GM21447 (cell line): ENCODE data around the gene EIF2A.
A peak's percentile ranks its signal among the peaks of the same experiment; 100 is the strongest.
"Not testable (repeated sequence)": the region's sequence is repeated elsewhere in the genome, so short reads cannot be mapped to it uniquely, and the experiment has no call there.

ENCODE experiments used
- ATAC-seq: cut with Tn5 transposase; IDR thresholded peaks from one replicate; pipeline ENCODE4 v1.9.1; 2021; ENCODE audit not compliant: unreplicated experiment

Gene EIF2A

DNA sequence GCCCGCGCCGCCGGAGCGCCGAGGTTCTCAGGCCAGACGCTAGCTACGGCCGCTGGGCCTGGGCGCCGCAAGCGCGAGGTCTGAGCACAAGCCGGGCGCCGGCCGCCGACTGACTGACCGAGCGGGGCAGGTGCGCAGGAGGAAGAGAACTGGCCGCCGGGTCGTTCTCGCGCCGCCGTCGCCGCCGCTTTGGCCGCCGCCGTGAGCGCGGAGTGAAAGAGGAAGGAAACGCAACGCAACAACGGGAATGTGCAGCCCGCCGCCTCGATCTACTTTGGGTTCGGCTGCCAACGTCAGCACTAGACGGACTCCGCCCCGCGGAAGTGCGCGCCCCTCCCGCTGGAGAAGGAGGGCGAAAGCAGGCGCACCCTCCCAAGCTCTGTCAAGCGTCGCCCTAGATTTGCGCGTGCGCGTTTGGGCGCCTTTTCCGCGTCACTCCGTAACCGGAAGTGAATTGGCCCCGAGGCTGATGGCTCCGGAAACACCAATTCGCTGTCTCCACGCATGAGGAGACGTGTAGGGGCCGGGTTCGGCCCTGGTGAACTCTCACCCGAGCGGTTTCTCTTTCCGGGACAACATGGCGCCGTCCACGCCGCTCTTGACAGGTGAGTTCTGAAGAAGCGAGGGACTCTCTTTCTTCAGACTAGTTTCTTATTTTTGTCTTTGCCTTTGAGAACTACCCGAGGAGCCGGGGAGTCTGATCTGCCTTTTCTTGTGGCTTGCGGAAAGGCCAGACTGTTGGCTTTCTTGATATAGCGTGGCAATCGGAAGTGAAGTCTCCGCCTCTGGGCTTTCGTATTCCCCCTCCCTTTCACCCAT, at the start of gene EIF2A, which contains the start of gene SERP1:
EIF2A (plus strand) TSS at position 562 of the 819 bp plus-strand sequence; CDS start at position 578, 16 bp downstream.
SERP1 (minus strand) TSS at position 271 of the 819 bp plus-strand sequence. CDS start 361 bp downstream, outside the sequence.
- ATAC-seq = peak; percentile 90

DNA sequence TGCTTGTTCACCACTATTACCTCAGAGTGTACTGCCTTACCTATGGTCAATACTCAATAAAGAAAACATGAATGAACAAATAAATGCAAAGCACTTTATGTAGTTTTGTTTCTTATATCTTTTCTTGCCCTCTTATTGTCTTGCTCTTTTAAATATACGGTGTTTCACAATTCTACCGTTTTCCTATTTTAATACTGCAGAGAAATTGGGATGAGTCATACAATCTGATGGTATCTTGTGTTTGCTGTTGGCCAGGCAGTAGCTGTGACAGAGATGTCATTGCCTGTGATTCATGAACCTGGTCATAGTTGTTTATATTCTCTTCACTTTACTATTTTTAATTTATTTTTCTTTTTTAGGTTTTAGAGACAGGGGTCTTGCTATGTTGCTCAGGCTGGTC, 48.6 kb upstream of the EIF2A start:
- no peak for ATAC-seq

DNA sequence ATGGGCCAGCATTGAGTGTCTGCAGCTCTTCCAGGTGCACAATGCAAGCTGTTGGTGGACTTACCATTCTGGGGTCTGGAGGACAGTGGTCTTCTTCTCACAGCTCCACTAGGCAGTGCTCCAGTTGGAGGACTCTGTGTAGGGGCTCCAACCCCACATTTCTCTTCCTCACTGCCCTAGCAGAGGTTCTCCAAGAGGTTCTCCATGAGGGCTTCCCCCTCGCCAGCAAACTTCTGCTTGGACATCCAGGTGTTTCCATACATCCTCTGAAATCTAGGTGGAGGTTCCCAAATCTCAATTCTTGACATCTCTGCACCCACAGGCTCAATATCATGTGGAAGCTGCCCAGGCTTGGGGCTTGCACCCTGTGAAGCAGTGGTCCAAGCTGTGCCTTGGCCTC, 45.6 kb upstream of the EIF2A start:
- not testable (repeated sequence) for ATAC-seq

- no peak for ATAC-seq
Measured at GRCh38 chr3:150503402-150504099, 43.0 kb upstream of the EIF2A start.

DNA sequence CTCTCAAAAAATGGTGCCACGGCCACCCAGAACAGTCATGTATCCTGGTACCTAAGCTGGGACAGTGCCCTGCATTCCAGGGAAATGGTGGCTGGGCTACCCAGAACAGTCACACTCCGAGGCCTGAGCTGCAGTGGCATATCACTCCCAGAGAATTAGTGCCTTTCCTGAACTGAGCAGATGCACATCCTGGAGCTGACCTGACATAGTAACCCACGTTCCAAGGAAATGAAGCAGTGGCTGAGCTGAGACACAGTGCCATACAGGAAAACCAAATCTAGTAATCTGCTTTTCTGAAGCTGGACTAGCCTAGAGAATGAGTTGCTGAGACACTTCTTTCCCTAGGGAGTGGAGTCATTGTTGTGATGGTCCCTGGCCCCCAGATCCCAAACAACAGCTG, 42.1 kb upstream of the EIF2A start:
- ATAC-seq = no peak

DNA sequence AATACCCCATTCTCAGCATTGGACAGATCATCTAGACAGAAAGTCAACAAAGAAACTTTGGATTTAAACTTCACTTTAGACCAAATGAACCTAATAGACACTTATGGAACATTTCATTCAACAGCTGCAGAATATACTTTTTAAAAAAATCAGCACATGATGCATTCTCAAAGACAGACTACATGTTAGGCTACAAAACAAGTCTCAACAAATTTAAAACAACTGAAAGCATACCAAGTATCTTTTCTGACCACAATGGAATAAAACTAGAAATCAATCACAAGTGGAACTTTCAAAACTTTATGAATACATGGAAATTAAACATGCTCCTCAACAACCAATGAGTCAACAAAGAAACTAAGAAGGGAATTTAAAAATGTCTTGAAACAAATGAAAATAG, 38.2 kb upstream of the EIF2A start:
- ATAC-seq = no peak

DNA sequence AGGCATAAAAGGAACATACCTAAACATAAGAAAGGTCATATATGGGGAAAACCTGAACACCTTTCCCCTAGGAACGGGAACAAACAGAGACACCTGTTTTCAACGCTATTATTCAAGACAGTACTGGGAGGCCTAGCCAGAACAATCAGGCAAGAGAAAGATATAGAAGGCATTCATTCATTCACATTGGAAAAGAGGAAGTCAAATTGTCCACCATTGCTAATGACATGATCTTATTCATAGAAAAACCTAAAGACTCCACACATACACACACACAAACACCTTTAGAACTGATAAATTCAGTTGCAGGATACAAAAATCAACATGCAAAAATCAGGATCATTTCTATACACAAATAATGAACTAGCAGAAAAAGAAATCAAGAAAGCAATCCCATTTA, 36.8 kb upstream of the EIF2A start:
- no peak for ATAC-seq

- no peak for ATAC-seq
Measured at GRCh38 chr3:150511122-150511821, 35.3 kb upstream of the EIF2A start.

- no peak for ATAC-seq
Measured at GRCh38 chr3:150515210-150515609, 31.4 kb upstream of the EIF2A start.

GRCh38 chr3:150519026-150519425, 27.6 kb upstream of the EIF2A start:
- ATAC-seq = no peak

DNA sequence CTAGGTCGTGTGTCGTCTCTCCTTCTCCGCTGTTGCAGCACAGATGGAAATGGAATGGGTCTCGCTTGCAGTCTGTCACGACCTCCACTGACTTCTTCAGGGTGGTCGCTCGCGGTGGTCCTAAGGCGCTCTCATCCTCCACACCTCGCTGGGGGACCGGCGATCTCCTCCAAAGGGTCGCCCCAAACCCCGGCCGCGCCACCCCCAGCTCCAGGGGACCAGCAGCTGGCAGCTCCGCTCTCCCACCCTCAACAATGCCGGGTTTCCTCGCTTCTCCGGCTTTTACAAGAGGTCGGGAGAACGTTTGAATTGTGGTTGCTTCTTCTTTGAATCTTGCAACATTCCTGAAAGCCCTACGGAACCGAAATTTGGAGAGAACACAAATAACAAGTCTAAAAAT, 26.2 kb upstream of the EIF2A start:
- ATAC-seq = no peak

DNA sequence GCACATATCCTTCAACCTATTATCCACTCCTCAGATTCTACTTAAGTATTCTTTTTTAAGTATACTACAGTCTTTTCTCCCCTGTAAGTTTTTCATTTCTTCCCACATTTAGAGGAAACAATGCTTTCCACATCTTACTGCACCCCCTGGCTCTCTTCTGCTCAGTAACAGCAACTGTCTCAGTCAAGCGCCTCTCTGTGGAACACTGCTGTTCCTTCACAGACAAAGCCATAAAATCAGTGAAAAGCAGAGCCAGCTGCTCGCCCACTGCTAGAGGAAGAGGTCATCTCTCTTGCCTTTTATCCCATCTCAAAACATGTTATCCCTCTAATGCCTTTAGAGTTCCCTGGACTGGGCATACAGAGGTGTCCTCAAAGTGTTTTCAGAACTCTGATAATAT, 25.1 kb upstream of the EIF2A start:
- no peak for ATAC-seq

DNA sequence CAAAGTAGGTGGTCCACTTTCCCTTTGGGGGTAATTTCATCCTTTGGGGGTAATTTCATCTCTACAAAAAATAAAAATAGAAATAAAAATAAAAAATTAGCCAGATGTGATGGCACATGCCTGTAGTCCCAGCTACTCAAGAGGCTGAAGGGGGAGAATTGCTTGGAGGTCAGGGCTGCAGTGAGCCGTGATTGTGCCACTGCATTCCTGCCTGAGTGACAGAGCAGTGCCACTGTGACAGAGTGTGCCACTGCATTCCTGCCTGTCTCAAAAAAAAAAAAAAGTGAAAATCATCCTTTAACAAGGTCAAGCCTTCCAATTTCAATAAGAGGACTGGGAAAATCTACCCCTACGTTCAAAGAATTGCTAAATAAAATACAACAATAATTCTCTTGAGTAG, 23.0 kb upstream of the EIF2A start:
- no peak for ATAC-seq

DNA sequence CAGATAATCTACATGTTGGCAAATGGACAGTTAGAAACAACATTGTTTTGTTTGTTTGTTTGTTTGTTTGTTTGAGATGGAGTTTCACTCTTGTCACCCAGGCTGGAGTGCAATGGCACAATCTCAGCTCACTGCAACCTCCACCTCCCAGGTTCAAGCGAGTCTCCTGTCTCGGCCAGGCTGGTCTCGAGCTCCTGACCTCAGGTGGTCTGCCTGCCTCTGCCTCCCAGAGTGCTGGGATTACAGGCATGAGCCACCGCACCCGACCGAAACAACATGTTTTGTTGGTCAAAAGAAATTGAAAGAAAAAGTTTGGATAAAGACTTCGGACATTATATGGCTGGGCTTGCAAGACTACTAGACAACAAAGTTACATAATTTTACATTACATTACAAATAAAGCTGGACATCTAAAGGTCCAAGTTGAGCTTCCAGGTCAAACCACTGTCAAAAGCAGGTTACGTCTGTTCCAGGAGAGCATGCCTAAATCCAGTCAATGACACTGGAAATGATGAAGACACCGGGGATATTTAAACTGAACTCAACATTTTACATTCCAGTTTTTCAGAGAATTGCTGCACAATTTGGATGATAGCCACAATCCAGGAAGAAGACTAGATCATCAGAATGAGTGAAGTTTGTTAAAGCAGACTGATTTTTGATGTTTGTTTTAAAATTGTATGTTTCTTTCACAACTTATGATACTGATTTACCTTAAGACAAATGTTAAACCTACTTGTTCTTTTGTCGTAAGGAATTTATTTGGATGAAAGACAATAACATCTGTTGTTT, 18.9 kb upstream of the EIF2A start:
- ATAC-seq = no peak

DNA sequence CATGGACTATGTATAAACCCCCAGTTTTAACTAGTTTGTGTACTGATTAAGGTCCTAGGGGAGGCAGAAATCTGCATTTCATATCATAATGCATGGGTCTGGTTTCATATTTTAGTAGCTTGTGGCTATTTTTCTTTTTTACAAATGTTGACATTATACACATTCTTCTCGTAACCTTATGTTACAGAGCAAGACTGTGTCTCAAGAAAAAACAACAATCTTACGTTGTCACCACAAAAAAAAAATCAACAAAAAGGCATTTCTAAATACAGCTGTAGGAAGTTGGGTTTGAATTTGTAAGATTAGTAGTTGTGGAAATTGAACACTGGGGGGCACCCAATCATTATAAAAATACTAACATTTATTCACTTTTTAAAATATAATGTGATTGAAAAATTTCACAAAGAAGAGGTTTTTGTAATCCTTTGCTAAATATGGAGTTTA, 18.2 kb upstream of the EIF2A start:
- no peak for ATAC-seq

DNA sequence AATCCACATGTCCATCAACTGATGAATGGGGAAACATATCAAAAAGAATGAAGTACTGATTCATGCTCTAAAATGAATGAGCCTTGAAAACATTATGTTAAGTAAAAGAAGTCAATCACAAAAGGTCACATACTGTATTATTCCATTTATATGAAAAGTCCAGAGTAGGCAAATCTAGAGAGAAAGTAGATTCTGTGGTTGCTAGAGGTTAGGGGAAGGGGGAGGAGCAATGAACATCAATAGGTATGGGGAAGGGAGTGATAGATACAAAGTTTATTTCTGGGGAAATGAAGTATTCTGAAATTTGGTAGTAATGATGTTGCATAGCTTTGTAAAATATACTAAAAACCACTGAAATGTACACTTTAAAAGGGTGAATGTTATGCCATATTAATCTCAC, 14.8 kb upstream of the EIF2A start:
- ATAC-seq = no peak

GRCh38 chr3:150535204-150535603, 11.4 kb upstream of the EIF2A start:
- no peak for ATAC-seq

DNA sequence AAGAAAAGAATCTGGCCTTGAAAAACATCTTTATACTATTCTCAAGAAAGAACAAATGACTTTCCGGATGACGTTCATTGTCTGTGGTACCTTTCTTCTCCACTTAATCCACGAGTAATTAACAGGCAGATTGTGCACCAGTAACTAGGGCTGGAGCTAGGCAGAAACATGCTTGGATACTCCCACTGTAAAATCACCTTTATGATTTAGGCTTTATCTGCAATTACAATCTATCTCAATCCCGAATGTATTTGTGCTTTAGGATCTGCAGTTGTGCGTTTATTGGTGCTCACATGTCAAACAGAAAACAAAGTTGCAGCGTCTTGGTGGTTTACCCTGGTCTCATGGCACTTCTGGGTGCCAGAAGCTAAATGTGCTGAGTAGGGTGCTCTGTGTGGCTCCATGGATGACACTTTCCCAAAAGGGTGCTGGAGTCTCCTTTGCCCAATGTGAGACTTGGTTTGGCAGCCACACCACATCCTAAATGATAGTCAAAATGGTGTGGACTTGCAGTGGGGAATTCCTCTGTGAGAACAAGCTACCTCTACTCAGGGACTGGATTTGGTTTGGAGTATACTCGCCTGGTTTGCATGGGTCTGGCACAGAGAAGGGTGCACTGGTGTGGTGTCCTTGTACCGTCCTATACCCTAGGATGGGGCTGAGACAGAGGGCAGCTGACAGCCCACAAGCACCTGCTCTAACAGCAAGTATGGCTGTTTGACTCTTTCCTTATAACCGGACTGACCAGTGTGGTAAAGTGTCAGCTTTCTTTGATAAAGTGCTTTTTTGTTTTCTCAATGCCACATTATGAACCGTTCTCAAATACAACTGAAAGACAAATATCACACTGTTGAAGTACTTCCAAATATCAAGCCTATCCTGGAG, 8.0 kb upstream of the EIF2A start:
- ATAC-seq = no peak

- no peak for ATAC-seq
Measured at GRCh38 chr3:150540297-150540696, 6.3 kb upstream of the EIF2A start.

DNA sequence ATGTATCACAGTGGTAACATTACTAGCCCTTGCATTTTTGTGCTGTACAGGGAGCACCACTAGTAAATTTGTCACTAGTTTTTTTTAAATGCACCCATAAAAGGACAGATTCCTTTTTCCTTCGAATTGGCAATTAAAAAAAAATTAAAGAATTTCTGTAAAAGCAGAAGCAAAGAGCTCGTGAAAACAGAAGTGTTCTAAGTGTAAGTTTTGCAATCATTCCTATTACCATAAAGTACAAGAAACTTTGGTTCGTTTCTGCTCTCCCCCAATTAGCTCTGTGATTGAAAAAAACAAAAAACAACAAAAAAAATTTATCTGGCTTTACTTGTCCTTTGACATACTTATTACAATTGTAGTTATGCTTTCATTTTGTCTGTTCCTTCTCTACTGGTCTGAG, 5.6 kb upstream of the EIF2A start:
- no peak for ATAC-seq
